Measurements from ENCODE around the gene PSD4.

PSD4 gene

GRCh38 chr2:113133704-113134598, 39.8 kb upstream of the PSD4 start:
- TF ChIP-seq POLR2AphosphoS5 (IDR thresholded peaks at IDR 0.05; ENCODE audit: low read depth, low read length) (no peak), POLR2A (IDR thresholded peaks at IDR 0.05; ENCODE audit: low read depth, low read length) (no peak), TAF1 (IDR thresholded peaks at IDR 0.05; ENCODE audit: borderline replicate concordance, low read depth, low read length) (no peak)
- FAIRE-seq: no peak
- DNase-seq (ENCODE audit: insufficient read length): no peak

GRCh38 chr2:113134717-113135116, 39.1 kb upstream of the PSD4 start:
- TF ChIP-seq POLR2A (IDR thresholded peaks at IDR 0.05; ENCODE audit: low read depth, low read length): no peak
- TF ChIP-seq POLR2AphosphoS5 (IDR thresholded peaks at IDR 0.05; ENCODE audit: low read depth, low read length): no peak
- no peak for TF ChIP-seq TAF1 (IDR thresholded peaks at IDR 0.05; ENCODE audit: borderline replicate concordance, low read depth, low read length)
- FAIRE-seq (no peak), DNase-seq (ENCODE audit: insufficient read length) (no peak)

GRCh38 chr2:113135317-113135716, 38.5 kb upstream of the PSD4 start:
- FAIRE-seq: no peak
- TF ChIP-seq POLR2A (IDR thresholded peaks at IDR 0.05; ENCODE audit: low read depth, low read length): no peak
- no peak for TF ChIP-seq POLR2AphosphoS5 (IDR thresholded peaks at IDR 0.05; ENCODE audit: low read depth, low read length)
- TF ChIP-seq TAF1 (IDR thresholded peaks at IDR 0.05; ENCODE audit: borderline replicate concordance, low read depth, low read length): no peak
- no peak for DNase-seq (ENCODE audit: insufficient read length)

GRCh38 chr2:113136828-113137775, 36.7 kb upstream of the PSD4 start:
- TF ChIP-seq POLR2A (IDR thresholded peaks at IDR 0.05; ENCODE audit: low read depth, low read length) (no peak), TAF1 (IDR thresholded peaks at IDR 0.05; ENCODE audit: borderline replicate concordance, low read depth, low read length) (no peak), POLR2AphosphoS5 (IDR thresholded peaks at IDR 0.05; ENCODE audit: low read depth, low read length) (no peak)
- FAIRE-seq (peak; percentile 74), DNase-seq (ENCODE audit: insufficient read length) (no peak)

- no peak for FAIRE-seq
- DNase-seq (ENCODE audit: insufficient read length): no peak
- no peak for TF ChIP-seq POLR2A (IDR thresholded peaks at IDR 0.05; ENCODE audit: low read depth, low read length)
- no peak for TF ChIP-seq POLR2AphosphoS5 (IDR thresholded peaks at IDR 0.05; ENCODE audit: low read depth, low read length)
These were observed 35.9 kb upstream of the PSD4 start for GRCh38 chr2:113137827-113138226.

GRCh38 chr2:113138428-113139322, 35.1 kb upstream of the PSD4 start:
- TF ChIP-seq POLR2AphosphoS5 (IDR thresholded peaks at IDR 0.05; ENCODE audit: low read depth, low read length): no peak
- TF ChIP-seq TAF1 (IDR thresholded peaks at IDR 0.05; ENCODE audit: borderline replicate concordance, low read depth, low read length): no peak
- no peak for TF ChIP-seq POLR2A (IDR thresholded peaks at IDR 0.05; ENCODE audit: low read depth, low read length)
- FAIRE-seq (peak; percentile 57), DNase-seq (ENCODE audit: insufficient read length) (no peak)

- FAIRE-seq (no peak), DNase-seq (ENCODE audit: insufficient read length) (no peak)
- TF ChIP-seq POLR2AphosphoS5 (IDR thresholded peaks at IDR 0.05; ENCODE audit: low read depth, low read length): no peak
- TF ChIP-seq POLR2A (IDR thresholded peaks at IDR 0.05; ENCODE audit: low read depth, low read length): no peak
- no peak for TF ChIP-seq TAF1 (IDR thresholded peaks at IDR 0.05; ENCODE audit: borderline replicate concordance, low read depth, low read length)
These were observed 32.3 kb upstream of the PSD4 start for GRCh38 chr2:113141451-113141850.

- TF ChIP-seq TAF1 (IDR thresholded peaks at IDR 0.05; ENCODE audit: borderline replicate concordance, low read depth, low read length) (no peak), POLR2AphosphoS5 (IDR thresholded peaks at IDR 0.05; ENCODE audit: low read depth, low read length) (no peak), POLR2A (IDR thresholded peaks at IDR 0.05; ENCODE audit: low read depth, low read length) (no peak)
- no peak for DNase-seq (ENCODE audit: insufficient read length)
- no peak for FAIRE-seq
These were observed 31.5 kb upstream of the PSD4 start for GRCh38 chr2:113142290-113142689.

GRCh38 chr2:113144259-113144658, 29.5 kb upstream of the PSD4 start:
- TF ChIP-seq POLR2A (IDR thresholded peaks at IDR 0.05; ENCODE audit: low read depth, low read length): no peak
- no peak for TF ChIP-seq TAF1 (IDR thresholded peaks at IDR 0.05; ENCODE audit: borderline replicate concordance, low read depth, low read length)
- TF ChIP-seq POLR2AphosphoS5 (IDR thresholded peaks at IDR 0.05; ENCODE audit: low read depth, low read length): no peak
- no peak for FAIRE-seq
- DNase-seq (ENCODE audit: insufficient read length): no peak

GRCh38 chr2:113148606-113149552, 24.9 kb upstream of the PSD4 start:
- DNase-seq (ENCODE audit: insufficient read length) (no peak), FAIRE-seq (peak; percentile 42)
- TF ChIP-seq POLR2A (IDR thresholded peaks at IDR 0.05; ENCODE audit: low read depth, low read length) (no peak), TAF1 (IDR thresholded peaks at IDR 0.05; ENCODE audit: borderline replicate concordance, low read depth, low read length) (no peak), POLR2AphosphoS5 (IDR thresholded peaks at IDR 0.05; ENCODE audit: low read depth, low read length) (no peak)
